ENCODE results near the gene ACTR1A. TPM values are rescaled to one million over a fixed set of nuclear protein-coding genes. Genes with fewer than 3 reads are reported as not detected.
A peak's percentile ranks its signal among the peaks of the same experiment; 100 is the strongest.

The ACTR1A gene
- total and polyA plus RNA-seq, 12 donors, result 68.1 to 154 (median 106) TPM

- no peaks in the 10 kb centered on the region for H3K4me1 ChIP-seq (replicated peaks in 1 of 2)
- H3K9me3 ChIP-seq (replicated peaks in 1 of 3), result no peaks in the 10 kb centered on the region
- H3K4me3 ChIP-seq, result no peak overlapping the region
- no peaks in the 10 kb centered on the region for H3K27me3 ChIP-seq
- WGBS, 4 donors, result 92 to 95% (median 93%) methylated on average over 19 to 36 of the region's 36 CpGs
- H3K36me3 ChIP-seq (replicated peaks in 1 of 2), result no peaks in the 10 kb centered on the region
- DNase-seq, result no peak
- TF ChIP-seq CTCF (IDR thresholded peaks at IDR 0.05) (no peak), POLR2A (IDR thresholded peaks at IDR 0.05) (no peak)
- no peak overlapping the region for H3K27ac ChIP-seq
- intact Hi-C loops (cut with DNase I), result no loop called here
Measured at GRCh38 chr10:102470579-102471546, 31.6 kb downstream of the ACTR1A start.

DNA sequence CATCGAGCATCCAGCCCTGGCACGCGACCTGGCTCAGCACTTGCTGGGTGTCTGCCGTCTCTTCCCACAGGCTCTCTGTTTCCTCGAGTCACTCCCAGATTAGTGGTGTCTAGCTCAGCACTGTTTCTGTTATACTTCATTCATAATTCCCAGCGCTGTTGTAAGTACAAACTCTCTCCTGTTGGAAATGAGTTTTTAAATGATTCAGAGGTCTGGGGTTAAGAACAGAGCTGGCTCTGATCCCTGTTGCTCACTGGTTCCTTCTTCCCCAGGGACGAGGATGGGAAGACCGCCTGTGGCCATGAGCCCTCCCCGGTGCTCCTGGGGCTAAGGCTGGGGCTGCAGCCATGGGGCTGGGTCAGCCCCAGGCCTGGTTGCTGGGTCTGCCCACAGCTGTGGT, 33.8 kb downstream of the ACTR1A start:
- intact Hi-C loops (cut with DNase I), result no loop called here
- no peaks in the 10 kb centered on the region for H3K9me3 ChIP-seq (replicated peaks in 1 of 3)
- 70 to 84% (median 78%) methylated on average over 9 of the region's 9 CpGs for WGBS, 4 donors
- no peaks in the 10 kb centered on the region for H3K4me1 ChIP-seq (replicated peaks in 1 of 2)
- H3K4me3 ChIP-seq, result no peak overlapping the region
- no peak for TF ChIP-seq CTCF (IDR thresholded peaks at IDR 0.05)
- DNase-seq, result no peak
- H3K36me3 ChIP-seq (replicated peaks in 1 of 2), result no peaks in the 10 kb centered on the region
- H3K27me3 ChIP-seq, result no peaks in the 10 kb centered on the region
- H3K27ac ChIP-seq, result peak overlapping the region in 1 of 5 donors; percentile 52

DNA sequence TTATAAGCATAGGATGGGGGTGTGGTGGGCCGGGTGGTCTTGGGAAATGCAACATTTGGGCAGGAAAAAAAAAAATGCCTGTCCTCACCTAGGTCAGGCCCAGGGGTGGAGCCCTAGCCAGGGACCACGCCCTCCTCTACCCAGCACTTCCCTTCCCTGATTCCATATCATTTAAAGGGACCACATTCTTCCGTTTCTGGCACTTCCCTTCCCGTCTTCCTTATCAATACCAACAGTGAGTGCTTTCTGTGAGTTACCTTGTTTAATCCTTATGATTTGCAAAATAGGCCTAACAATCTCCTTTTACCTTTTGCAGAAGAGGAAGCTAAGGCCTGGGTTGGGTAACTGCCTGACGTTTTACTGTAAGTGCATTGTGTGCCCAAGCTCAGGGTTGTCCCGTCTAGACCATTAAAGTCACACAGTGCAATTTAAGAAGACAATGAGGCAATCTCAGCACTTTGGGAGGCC, 34.5 kb downstream of the ACTR1A start:
- intact Hi-C loops (cut with DNase I), result no loop called here
- DNase-seq, result no peak
- peak overlapping the region in 1 of 5 donors; percentile 52 for H3K27ac ChIP-seq
- no peak overlapping the region for H3K4me3 ChIP-seq
- no peaks in the 10 kb centered on the region for H3K9me3 ChIP-seq (replicated peaks in 1 of 3)
- H3K36me3 ChIP-seq (replicated peaks in 1 of 2), result no peaks in the 10 kb centered on the region
- TF ChIP-seq CTCF (IDR thresholded peaks at IDR 0.05) (no peak), POLR2A (IDR thresholded peaks at IDR 0.05) (no peak)
- H3K27me3 ChIP-seq, result no peaks in the 10 kb centered on the region
- WGBS, 4 donors, result 55 to 63% (median 60%) methylated on average over 6 of the region's 6 CpGs
- H3K4me1 ChIP-seq (replicated peaks in 1 of 2), result no peaks in the 10 kb centered on the region

DNA sequence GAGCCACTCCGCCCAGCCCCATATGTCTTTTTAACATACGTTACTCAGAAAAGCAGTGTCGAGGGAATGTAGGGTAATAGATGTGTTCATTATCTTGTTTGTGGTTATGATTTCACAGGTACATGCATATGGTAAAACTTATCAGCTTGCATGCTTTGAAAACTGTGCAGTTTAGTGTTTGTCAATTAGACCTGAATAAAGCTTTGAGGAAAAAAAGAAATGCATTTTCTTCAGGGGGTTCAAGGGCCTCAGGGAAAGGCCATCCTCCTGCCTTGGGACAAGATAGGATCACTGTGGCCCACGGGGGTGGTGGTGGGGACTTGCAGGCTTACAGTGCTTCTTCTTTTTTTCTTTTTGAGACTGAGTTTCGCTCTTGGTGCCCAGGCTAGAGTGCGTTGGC, 35.2 kb downstream of the ACTR1A start:
- H3K27ac ChIP-seq, result no peak overlapping the region
- H3K4me3 ChIP-seq, result no peak overlapping the region
- no peaks in the 10 kb centered on the region for H3K27me3 ChIP-seq
- intact Hi-C loops (cut with DNase I), result no loop called here
- no peaks in the 10 kb centered on the region for H3K9me3 ChIP-seq (replicated peaks in 1 of 3)
- no peaks in the 10 kb centered on the region for H3K36me3 ChIP-seq (replicated peaks in 1 of 2)
- no peaks in the 10 kb centered on the region for H3K4me1 ChIP-seq (replicated peaks in 1 of 2)
- 70 to 91% (median 81%) methylated on average over 6 of the region's 6 CpGs for WGBS, 4 donors
- DNase-seq, result no peak
- no peak for TF ChIP-seq POLR2A (IDR thresholded peaks at IDR 0.05)
- no peak for TF ChIP-seq CTCF (IDR thresholded peaks at IDR 0.05)

All from adrenal gland (tissue), 12 donors.